Activated CD4-positive, CD25-positive, alpha-beta regulatory T cell treated with anti-CD3 and anti-CD28 coated beads, Interleukin-2, amount 50 U/mL, for 16 hours (primary cell): Measurements from ENCODE around the gene CORO1A.
"Not testable (repeated sequence)": the region's sequence is repeated elsewhere in the genome, so short reads cannot be mapped to it uniquely, and the experiment has no call there.

Experiments
- DNase-seq: peaks from one replicate; pipeline ENCODE4 v3.0.0-alpha.2; 2020; ENCODE audit warnings: low read depth, low spot score

Gene CORO1A

DNA sequence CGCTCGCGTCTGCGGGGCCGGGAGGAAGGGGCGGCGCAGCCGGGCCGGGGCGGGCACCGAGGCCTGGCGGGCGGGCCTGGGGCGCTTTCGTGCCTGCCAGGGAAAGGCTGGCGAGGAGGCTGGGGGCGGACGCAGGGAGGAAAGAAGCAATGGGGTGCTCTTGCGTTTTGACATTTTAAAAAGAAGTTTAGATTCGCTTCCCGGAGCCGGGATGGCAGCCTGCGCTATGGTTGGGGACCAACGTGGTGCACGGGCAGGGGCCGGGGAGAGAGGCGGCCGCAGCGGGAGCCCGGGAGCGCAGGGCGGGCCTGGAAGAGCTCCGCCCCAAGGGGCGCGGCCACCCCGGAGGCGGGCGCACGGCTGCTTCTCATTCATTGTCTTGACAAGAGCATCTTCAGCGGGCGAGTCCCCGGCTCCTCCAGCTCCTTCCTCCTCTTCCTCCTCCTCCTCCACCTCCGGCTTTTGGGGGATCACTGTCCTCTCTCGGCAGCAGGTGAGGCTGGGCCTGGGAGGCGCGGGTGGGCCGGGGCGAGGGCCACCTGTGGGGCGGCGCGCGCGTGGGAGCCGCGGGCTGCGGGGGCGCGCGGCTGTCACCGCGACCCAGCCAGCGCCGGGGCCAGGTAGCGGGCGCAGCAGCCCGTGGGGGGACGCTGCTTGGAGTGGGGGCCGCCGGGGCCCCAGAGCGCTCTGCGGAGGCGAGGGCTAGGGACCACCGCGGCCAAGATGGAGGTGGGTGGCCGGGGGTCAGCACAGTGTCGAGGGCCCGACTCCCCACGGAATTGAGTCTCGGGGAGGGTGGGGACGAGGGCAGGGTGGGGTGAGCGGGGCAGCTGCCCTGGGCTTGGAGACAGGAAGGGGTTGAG is at the start of gene CORO1A:
CORO1A (plus strand) TSS at position 370 of the 863 bp plus-strand sequence. CDS start 1,608 bp downstream, outside the sequence.
- peak; percentile 65 for DNase-seq

DNA sequence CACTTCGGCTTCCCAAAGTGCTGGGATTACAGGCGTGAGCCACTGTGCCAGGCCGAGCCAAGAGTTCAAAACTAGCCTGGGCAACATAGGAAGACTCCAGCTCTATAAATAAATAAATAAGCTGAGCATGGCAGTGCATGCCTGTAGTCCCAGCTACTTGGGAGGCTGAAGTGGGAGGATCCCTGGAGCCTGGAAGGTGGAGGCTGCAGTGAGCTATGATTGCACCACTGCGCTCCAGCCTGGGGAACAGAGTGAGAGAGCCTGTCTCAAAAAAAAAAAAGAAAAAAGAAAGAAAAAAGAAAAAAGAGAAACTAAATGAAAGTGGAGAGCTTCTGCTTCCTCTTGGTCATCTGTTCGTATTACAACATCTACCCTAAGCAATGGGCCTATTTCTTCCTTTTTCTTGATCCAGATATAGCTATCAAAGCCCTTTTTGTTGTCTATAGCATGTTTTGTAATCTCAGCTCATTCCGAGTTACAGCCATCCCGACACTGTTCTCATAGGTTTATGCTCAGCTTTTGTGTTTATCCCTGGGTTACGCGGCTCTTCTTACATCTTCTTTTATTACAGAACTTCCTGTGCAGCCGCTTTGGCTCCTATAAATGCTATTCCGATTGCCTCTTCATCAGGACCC is 46.3 kb upstream of the CORO1A start:
- no peak for DNase-seq

DNA sequence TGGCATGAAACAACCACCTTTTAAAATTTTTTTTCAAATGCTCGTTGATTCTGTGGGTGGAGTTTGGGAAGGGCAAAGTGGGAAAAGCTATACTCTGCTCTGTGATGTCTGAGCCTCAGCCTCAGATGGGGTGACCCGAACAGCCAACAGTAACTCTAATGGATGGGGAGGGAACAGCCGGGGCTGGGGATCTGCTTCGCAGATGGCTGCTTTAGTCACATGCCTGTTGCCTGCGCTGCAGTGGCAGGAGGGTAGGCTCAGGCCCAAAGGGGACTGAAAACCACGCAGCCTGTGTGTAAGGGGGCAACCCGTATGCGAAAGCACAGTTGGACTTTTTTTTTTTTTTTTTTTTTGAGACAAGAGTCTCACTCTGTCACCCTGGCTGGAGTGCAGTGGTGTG is 45.5 kb upstream of the CORO1A start:
- no peak for DNase-seq

- DNase-seq: no peak
Measured at GRCh38 chr16:30139583-30140481, 43.6 kb upstream of the CORO1A start.

- DNase-seq: no peak
Measured at GRCh38 chr16:30141750-30142149, 41.7 kb upstream of the CORO1A start.

DNA sequence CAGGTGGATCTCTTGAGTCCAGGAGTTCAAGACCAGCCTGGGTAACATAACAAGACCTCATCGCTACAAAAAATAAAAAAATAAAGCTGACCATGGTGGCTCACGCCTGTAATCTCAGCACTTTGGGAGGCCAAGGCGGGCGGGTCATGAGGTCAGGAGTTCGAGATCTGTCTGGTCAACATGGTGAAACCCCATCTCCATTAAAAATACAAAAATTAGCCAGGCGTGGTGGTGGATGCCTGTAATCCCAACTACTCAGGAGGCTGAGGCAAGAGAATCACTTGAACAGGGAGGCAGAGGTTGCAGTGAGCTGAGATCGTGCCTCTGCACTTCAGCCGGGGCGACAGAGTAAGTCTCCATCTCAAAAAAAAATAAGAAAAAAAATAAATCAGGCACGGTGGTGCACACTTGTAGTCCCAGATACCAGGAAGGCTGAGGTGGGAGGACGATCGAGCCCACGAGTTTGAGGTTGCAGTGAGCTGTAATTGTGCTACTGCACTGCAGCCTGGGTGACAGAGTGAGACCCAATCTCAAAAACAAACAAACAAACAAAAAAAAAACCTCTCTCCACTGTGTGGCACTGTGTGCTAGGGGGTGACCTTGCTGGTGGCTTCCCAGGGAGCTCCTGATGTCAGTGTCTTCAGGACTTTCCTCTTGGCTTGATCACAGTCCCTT is 40.6 kb upstream of the CORO1A start:
- no peak for DNase-seq

DNA sequence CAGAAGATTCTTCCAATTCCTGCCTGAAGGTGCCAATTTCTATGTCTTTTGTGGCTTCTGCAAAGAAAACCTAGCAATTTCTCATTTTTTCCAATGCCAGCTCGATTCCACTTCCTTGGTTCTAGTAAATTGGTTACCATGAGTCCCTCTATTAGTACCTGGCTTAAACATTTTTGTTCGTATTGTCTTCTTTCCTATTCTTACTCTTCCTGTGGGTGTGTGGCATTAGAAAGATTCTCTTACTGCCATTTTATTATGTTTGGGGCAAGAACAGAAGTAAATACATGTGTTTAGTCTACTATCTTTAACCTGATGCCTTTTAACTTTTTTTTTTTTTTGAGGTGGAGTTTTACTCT is 40.1 kb upstream of the CORO1A start:
- no peak for DNase-seq

GRCh38 chr16:30144017-30144416 is 39.4 kb upstream of the CORO1A start:
- no peak for DNase-seq

DNA sequence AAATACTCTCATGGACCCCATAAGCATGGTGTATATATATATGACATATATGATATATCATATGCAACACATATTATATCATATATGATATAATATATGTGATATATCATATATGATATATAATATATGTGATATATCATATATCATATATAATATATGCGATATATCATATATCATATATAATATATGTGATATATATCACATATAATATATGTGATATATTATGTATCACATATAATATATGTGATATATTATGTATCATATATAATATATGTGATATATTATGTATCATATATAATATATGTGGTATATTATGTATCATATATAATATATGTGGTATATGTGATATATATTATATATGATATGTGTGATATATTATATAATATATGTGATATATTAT is 38.5 kb upstream of the CORO1A start:
- no peak for DNase-seq

DNA sequence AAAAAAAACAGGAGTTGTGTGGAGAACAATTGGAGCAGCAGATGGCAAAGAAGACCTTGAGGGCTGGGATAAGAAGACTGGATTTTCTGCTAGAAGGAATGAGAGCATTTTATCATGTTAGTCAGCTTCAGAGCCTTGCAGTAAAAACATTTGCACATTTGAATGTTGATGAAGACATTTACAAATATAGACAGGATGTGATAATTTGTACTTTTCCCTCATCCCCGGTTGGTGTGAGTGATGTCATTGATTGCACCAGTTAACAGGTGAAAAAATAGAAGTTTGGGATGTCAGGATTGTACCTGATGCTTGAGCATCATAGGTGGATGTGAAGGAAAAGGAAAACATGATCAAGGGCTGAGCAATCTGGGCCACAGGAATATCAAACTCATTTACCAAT is 37.7 kb upstream of the CORO1A start:
- DNase-seq: no peak

DNA sequence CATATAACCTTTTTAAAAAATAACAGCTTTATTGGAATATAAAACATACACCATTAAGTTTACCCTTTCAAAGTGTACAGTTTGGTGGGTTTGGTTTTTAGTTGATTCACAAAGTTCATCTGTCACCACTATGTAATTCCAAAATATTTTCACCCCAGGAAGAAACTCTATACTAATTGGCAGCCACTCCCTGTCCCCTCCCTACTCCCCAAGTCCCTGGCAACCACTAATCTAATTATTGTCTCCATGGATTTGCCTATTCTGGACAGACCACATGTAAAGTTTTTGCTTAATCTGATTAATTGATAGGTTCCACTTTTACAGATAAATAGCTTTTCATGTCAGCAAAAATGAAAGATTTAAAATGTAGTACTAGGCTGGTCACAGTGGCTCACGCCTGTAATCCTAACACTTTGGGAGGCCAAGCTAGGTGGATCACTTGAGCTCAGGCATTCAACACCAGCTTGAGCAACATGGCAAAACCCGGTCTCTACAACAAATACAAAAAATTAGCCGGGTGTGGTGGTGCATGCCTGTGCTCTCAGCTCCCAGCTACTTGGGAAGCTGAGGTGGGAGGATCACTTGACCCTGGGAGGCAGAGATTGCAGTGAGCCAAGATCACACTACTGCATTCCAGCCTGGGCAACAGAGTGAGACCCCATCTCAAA is 35.4 kb upstream of the CORO1A start:
- no peak for DNase-seq

- no peak for DNase-seq
Measured at GRCh38 chr16:30149250-30149930, 34.0 kb upstream of the CORO1A start.

DNA sequence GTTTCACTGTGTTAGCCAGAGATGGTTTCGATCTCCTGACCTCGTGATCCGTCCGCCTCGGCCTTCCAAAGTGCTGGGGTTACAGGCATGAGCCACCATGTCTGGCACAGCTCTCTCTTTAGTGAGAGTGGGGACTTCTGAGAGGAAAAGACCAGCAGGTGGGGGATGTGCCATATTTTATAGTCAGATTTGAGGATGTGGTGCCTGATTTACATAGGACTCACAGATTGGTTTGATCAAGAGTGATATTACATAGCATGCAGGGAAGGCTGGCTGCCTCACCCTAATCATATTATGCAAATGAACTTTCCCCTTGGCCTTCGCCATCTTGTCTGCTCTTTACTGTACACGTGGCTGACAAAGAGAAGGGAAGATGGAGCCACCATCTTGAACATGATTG is 32.3 kb upstream of the CORO1A start:
- DNase-seq: no peak

DNA sequence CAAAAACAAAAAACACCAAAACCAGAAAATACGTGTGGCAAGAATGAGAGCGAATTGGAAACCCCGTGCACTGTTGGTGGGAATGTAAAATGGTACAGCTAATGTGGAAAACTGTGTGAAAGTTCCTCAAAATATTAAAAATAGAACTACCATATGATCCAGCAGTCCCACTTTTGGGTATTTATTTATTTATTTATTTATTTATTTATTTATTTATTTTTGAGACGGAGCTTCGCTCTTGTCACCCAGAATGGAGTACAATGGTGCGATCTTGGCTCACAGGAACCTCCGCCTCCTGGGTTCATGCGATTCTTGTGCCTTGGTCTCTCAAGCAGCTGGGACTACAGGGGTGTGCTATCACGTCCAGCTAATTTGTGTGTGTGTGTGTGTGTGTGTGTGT is 30.9 kb upstream of the CORO1A start:
- no peak for DNase-seq

DNA sequence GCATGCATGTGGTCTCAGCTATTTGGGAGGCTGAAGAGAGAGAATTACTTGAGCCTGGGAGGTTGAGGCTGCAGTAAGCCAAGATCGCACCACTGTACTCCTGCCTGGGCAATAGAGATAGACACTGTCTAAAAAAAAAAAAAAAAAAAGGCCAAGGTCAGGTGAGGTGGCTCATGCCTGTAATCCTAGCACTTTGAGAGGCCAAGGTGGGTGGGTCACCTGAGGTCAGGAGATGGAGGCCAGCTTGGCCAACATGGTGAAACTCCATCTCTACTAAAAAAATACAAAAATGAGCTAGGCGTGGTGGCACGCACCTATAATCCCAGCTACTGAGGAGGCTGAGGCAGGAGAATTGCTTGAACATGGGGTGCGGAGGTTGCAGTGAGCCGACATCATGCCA is 28.2 kb upstream of the CORO1A start:
- no peak for DNase-seq

DNA sequence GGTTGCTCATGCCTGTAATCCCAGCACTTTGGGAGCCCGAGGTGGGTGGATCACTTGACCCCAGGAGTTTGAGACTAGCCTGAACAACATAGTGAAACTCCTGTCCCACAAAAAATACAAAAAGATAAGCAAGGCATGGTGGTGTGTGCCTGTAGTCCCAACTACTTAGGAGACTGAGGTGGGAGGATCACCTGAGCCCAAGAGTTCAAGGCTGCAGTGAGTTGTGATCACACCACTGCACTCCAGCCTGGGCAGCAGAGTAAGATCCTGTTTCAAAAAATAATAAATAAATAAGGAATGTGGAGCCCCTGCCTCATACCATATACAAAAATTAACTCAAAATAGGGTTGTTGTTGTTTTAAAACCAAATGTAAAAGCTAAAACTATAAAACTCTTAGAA is 26.2 kb upstream of the CORO1A start:
- DNase-seq: no peak

DNA sequence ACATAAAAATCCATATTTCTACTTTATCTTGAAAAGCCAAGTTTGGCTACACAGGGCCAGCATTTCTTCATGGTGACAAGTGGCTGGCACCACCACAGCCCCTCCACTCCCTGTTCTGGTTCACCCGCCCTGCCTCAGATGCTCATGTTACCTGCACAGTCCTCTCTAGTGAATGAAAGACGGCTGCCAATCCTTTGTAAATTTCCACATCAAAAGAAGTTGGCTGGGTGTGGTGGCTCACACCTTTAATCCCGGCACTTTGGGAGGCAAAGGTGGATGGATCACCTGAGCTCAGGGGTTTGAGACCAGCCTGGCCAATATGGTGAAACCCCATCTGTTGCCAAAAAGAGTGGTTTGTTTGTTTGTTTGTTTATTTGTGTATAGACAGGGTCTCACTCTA is 19.9 kb upstream of the CORO1A start:
- no peak for DNase-seq

DNA sequence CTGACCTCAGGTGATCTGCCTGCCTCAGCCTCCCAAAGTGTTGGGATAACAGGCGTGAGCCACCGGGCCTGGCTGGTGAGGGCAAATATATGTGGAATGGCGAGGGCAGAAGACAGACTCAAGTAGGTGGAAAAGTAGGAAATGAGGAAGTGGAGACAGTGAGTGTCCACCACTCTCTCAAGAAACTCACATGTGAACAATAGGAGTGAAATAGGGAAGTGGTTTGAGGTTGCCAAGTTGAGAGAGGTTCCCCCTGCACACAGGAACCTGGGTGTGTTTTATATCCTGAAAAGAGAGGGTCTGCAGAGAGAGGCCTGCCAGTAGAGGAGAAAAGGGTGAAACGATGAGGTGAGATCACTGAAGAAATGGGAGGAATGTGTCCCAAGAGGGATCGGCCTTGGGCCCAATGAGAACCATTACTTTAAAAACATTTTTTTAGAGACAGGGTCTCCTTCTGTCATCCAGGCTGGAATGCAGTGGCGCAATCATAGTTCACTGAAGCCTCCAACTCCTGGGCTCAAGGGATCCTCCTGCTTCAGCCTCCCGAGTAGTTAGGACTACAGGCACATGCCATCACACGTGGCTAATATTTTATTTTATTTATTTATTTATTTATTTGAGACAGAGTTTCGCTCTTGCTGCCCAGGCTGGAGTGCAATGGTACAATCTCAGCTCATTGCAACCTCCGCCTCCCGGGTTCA is 17.1 kb upstream of the CORO1A start:
- no peak for DNase-seq

GRCh38 chr16:30168746-30169145 is 14.7 kb upstream of the CORO1A start:
- not testable (repeated sequence) for DNase-seq

DNA sequence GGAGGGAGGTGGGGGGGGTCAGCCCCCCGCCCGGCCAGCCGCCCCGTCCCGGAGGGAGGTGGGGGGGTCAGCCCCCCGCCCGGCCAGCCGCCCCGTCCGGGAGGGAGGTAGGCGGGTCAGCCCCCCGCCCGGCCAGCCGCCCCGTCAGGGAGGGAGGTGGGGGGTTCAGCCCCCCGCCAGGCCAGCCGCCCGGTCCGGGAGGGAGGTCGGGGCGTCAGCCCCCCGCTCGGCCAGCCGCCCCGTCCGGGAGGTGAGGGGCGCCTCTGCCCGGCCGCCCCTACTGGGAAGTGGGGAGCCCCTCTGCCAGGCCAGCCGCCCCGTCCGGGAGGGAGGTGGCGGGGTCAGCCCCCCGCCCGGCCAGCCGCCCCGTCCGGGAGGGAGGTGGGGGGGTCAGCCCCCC is 14.0 kb upstream of the CORO1A start:
- not testable (repeated sequence) for DNase-seq
